Body of pancreas (tissue), 4 donors: ENCODE data around the gene FAM124A. TPM values are rescaled to one million over a fixed set of nuclear protein-coding genes. Genes with fewer than 3 reads are reported as not detected.

Source experiments
- ATAC-seq: fragments of 150-250 bp; one replicate; pipeline ENCODE4 v1.9.1; 2016
- DNase-seq, 4 donors: peaks; one replicate each; pipeline ENCODE4 v3.0.0-alpha.2; 2019
- H3K27ac ChIP-seq, 4 donors: fragments of 200-600 bp; sonication (generic); 1 replicate in 3 of 4; 2 replicates in 1 of 4; pipeline versions ENCODE4 v1.5.1 to v1.6.1; 2016 to 2019; ENCODE audit warnings: mild to moderate bottlenecking in 1 of 4, mixed read lengths in 1 of 4, moderate library complexity in 1 of 4
- H3K27me3 ChIP-seq, 2 donors: fragments of 200-600 bp; sonication (generic); one replicate each; pipeline ENCODE4 v1.6.0; 2016; ENCODE audit warnings: mild to moderate bottlenecking in 1 of 2
- H3K36me3 ChIP-seq, 2 donors: fragments of 200-600 bp; sonication (generic); replicated peaks in 1 of 2; 2 replicates each; pipeline ENCODE4 v1.5.1; 2016; ENCODE audit warnings: low read depth in 2 of 2; ENCODE audit not compliant: insufficient read depth in 1 of 2
- H3K4me1 ChIP-seq: fragments of 200-600 bp; sonication (generic); one replicate; pipeline ENCODE4 v1.6.0; 2016
- H3K4me3 ChIP-seq, 2 donors: fragments of 200-600 bp; sonication (generic); 1 replicate in 1 of 2; 2 replicates in 1 of 2; pipeline ENCODE4 v1.5.1; 2016 to 2019
- H3K9me3 ChIP-seq, 3 donors: fragments of 200-600 bp; sonication (generic); 1 replicate in 2 of 3; 2 replicates in 1 of 3; pipeline ENCODE4 v1.5.1; 2016
- CTCF ChIP-seq, 7 experiments: fragments of 450-650 bp in 4 of 7; fragments of 200-600 bp in 3 of 7; sonication (generic) in 3 of 7; IDR thresholded peaks; one replicate each; pipeline ENCODE4 v1.5.1; 2016 to 2019; ENCODE audit warnings: antibody characterized with exemption in 7 of 7
- POLR2A ChIP-seq, 3 donors: fragments of 450-650 bp; IDR thresholded peaks; one replicate each; pipeline ENCODE4 v1.6.1; 2016; ENCODE audit warnings: antibody characterized with exemption in 3 of 3, mild to moderate bottlenecking in 2 of 3
- WGBS, 2 donors: methylation state at CpG; one replicate each; pipeline ENCODE4 v1.1.5; 2017; 5-methylcytosine and 5-hydroxymethylcytosine counted together
- intact Hi-C: fragments of 100-400 bp; cut with DNase I; formaldehyde crosslinking; loops from one replicate; pipeline ENCODE4 v1.15.1; 2023
- total RNA-seq, 2 donors: library from RNA; depleted of rRNA; stranded (reverse); fragments of >200 nt; gene quantifications; one replicate each; pipeline ENCODE4 v1.1.0, GENCODE V29; 2016

FAM124A gene
- total RNA-seq, 2 donors from 2014 or later, result 0.78 to 2.0 TPM

GRCh38 chr13:51303882-51304281, 81.7 kb downstream of the FAM124A start:
- no peaks in the 10 kb centered on the region for H3K4me1 ChIP-seq
- TF ChIP-seq POLR2A (IDR thresholded peaks at IDR 0.05) (no peak), CTCF (IDR thresholded peaks at IDR 0.05) (no peak)
- no peaks in the 10 kb centered on the region for H3K36me3 ChIP-seq
- no peaks in the 10 kb centered on the region for H3K9me3 ChIP-seq
- ATAC-seq, result no peak
- no peak overlapping the region for H3K4me3 ChIP-seq
- no peak overlapping the region for H3K27ac ChIP-seq
- H3K27me3 ChIP-seq, result no peaks in the 10 kb centered on the region
- intact Hi-C loops, result no loop called here
- no peak for DNase-seq

GRCh38 chr13:51305271-51305967, 83.2 kb downstream of the FAM124A start:
- TF ChIP-seq CTCF (IDR thresholded peaks at IDR 0.05) (no peak), POLR2A (IDR thresholded peaks at IDR 0.05) (no peak)
- DNase-seq (no peak), ATAC-seq (no peak)
- intact Hi-C loops, result no loop called here
- Histone ChIP-seq H3K27me3 (no peaks in the 10 kb centered on the region), H3K4me1 (no peaks in the 10 kb centered on the region), H3K27ac (no peak overlapping the region), H3K9me3 (no peaks in the 10 kb centered on the region), H3K4me3 (no peak overlapping the region), H3K36me3 (no peaks in the 10 kb centered on the region)
- WGBS, 2 donors, result 82 to 84% methylated on average over 7 of the region's 7 CpGs

GRCh38 chr13:51308781-51309180, 86.6 kb downstream of the FAM124A start:
- Histone ChIP-seq H3K4me1 (no peaks in the 10 kb centered on the region), H3K9me3 (no peaks in the 10 kb centered on the region), H3K36me3 (no peaks in the 10 kb centered on the region), H3K27me3 (no peaks in the 10 kb centered on the region), H3K4me3 (no peak overlapping the region), H3K27ac (no peak overlapping the region)
- DNase-seq, result no peak
- no peak for ATAC-seq
- intact Hi-C loops, result no loop called here
- 64 to 70% methylated on average over 6 of the region's 6 CpGs for WGBS, 2 donors
- TF ChIP-seq CTCF (IDR thresholded peaks at IDR 0.05), result no peak
- TF ChIP-seq POLR2A (IDR thresholded peaks at IDR 0.05), result no peak

- DNase-seq (no peak), ATAC-seq (no peak)
- H3K4me3 ChIP-seq, result no peak overlapping the region
- 94 to 100% methylated on average over 2 of the region's 2 CpGs for WGBS, 2 donors
- no peaks in the 10 kb centered on the region for H3K9me3 ChIP-seq
- H3K4me1 ChIP-seq, result no peaks in the 10 kb centered on the region
- no peaks in the 10 kb centered on the region for H3K36me3 ChIP-seq
- TF ChIP-seq CTCF (IDR thresholded peaks at IDR 0.05) (no peak), POLR2A (IDR thresholded peaks at IDR 0.05) (no peak)
- H3K27me3 ChIP-seq, result no peaks in the 10 kb centered on the region
- intact Hi-C loops, result no loop called here
- H3K27ac ChIP-seq, result no peak overlapping the region
Observed at GRCh38 chr13:51311231-51311630, 89.0 kb downstream of the FAM124A start.

GRCh38 chr13:51311957-51312520, 89.8 kb downstream of the FAM124A start:
- Histone ChIP-seq H3K27me3 (no peaks in the 10 kb centered on the region), H3K27ac (no peak overlapping the region), H3K9me3 (no peaks in the 10 kb centered on the region), H3K36me3 (no peaks in the 10 kb centered on the region), H3K4me1 (no peaks in the 10 kb centered on the region), H3K4me3 (no peak overlapping the region)
- intact Hi-C loops, result no loop called here
- no peak for ATAC-seq
- TF ChIP-seq CTCF (IDR thresholded peaks at IDR 0.05) (no peak), POLR2A (IDR thresholded peaks at IDR 0.05) (no peak)
- WGBS, 2 donors, result 79 to 92% methylated on average over 5 of the region's 5 CpGs
- no peak for DNase-seq
